ENCODE results near the gene ASRGL1. TPM values are rescaled to one million over a fixed set of nuclear protein-coding genes. Genes with fewer than 3 reads are reported as not detected.

Gene ASRGL1
- total RNA-seq, 2 donors from 2014 or later = 0.74 to 7.0 TPM

- Histone ChIP-seq H3K4me1 (no peaks in the 10 kb centered on the region), H3K4me3 (no peak overlapping the region), H3K27me3 (no peaks in the 10 kb centered on the region), H3K27ac (no peak overlapping the region), H3K9me3 (no peaks in the 10 kb centered on the region), H3K36me3 (no peaks in the 10 kb centered on the region)
- TF ChIP-seq, protein P1, sequence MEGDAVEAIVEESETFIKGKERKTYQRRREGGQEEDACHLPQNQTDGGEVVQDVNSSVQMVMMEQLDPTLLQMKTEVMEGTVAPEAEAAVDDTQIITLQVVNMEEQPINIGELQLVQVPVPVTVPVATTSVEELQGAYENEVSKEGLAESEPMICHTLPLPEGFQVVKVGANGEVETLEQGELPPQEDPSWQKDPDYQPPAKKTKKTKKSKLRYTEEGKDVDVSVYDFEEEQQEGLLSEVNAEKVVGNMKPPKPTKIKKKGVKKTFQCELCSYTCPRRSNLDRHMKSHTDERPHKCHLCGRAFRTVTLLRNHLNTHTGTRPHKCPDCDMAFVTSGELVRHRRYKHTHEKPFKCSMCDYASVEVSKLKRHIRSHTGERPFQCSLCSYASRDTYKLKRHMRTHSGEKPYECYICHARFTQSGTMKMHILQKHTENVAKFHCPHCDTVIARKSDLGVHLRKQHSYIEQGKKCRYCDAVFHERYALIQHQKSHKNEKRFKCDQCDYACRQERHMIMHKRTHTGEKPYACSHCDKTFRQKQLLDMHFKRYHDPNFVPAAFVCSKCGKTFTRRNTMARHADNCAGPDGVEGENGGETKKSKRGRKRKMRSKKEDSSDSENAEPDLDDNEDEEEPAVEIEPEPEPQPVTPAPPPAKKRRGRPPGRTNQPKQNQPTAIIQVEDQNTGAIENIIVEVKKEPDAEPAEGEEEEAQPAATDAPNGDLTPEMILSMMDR (IDR thresholded peaks at IDR 0.05) = no peak
- DNase-seq (ENCODE audit: low spot score) = no peak
These were observed 8.6 kb downstream of the ASRGL1 start for GRCh38 chr11:62345861-62346260.

- DNase-seq (ENCODE audit: low spot score) = no peak
- H3K4me3 ChIP-seq = no peak overlapping the region
- H3K27me3 ChIP-seq = no peaks in the 10 kb centered on the region
These were observed 15.4 kb downstream of the ASRGL1 start for GRCh38 chr11:62352355-62353336.

GRCh38 chr11:62353841-62354240 lies 16.6 kb downstream of the ASRGL1 start:
- Histone ChIP-seq H3K4me1 (no peaks in the 10 kb centered on the region), H3K4me3 (no peak overlapping the region), H3K9me3 (no peaks in the 10 kb centered on the region), H3K27ac (no peak overlapping the region), H3K36me3 (no peaks in the 10 kb centered on the region), H3K27me3 (no peaks in the 10 kb centered on the region)
- DNase-seq (ENCODE audit: low spot score) = no peak
- TF ChIP-seq, protein P1 (IDR thresholded peaks at IDR 0.05) = no peak

More at GRCh38 chr11:62352355-62353336, 15.4 kb downstream of the ASRGL1 start:
- Histone ChIP-seq H3K4me1 (no peaks in the 10 kb centered on the region), H3K36me3 (no peaks in the 10 kb centered on the region), H3K27ac (no peak overlapping the region), H3K9me3 (no peaks in the 10 kb centered on the region)
- TF ChIP-seq, protein P1 (IDR thresholded peaks at IDR 0.05) = no peak

DNA sequence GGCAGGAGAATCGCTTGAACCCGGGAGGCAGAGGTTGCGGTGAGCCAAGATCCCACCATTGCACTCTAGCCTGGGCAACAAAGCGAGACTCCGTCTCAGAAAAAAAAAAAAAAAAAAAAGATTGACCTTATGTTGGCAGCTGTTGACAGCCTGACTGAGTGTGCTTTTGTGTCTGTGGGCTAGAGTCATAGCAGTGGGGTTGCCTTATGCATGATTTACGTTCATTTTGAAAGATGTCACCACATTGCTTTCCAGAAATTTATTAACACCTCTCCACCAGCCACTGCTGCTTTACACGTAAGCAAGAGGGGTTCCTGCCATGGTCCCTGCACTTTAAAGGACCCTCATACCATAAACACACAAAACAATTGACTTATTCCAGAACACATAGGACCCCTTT lies 21.0 kb downstream of the ASRGL1 start:
- no peak for DNase-seq (ENCODE audit: low spot score)

DNA sequence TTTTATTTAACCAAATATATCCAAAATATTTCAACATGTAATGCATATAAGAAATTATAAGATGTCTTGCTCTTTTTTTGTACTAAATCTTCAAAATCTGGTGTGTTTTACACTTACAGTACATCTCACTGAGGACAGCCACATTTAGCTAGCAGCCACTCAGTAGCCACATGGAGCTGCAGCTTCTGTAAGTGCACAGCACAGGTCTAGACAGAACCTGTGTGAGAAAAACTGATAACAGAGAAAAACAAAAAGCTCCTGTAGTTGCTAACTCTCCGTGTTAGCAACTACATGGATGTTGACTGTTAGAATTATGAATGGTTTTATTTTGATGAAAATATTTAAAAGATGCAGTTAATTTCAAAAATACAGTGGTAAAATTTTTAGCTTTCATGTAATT lies 22.2 kb downstream of the ASRGL1 start:
- Histone ChIP-seq H3K36me3 (no peaks in the 10 kb centered on the region), H3K9me3 (no peaks in the 10 kb centered on the region), H3K27me3 (no peaks in the 10 kb centered on the region), H3K27ac (no peak overlapping the region), H3K4me1 (no peaks in the 10 kb centered on the region), H3K4me3 (no peak overlapping the region)
- TF ChIP-seq, protein P1 (IDR thresholded peaks at IDR 0.05) = no peak
- DNase-seq (ENCODE audit: low spot score) = no peak

More for the DNA sequence above, 21.0 kb downstream of the ASRGL1 start:
- Histone ChIP-seq H3K27ac (no peak overlapping the region), H3K9me3 (no peaks in the 10 kb centered on the region), H3K36me3 (no peaks in the 10 kb centered on the region), H3K27me3 (no peaks in the 10 kb centered on the region), H3K4me3 (no peak overlapping the region), H3K4me1 (no peaks in the 10 kb centered on the region)
- TF ChIP-seq, protein P1 (IDR thresholded peaks at IDR 0.05) = no peak
